HepG2 (cell line): ENCODE results near the gene SMYD5. TPM values are rescaled to one million over a fixed set of nuclear protein-coding genes. Genes with fewer than 3 reads are reported as not detected.

Source experiments
- ATAC-seq: fragments of 200-7000 bp; cut with Tn5 transposase; 3 replicates; pipeline ENCODE4 v1.9.1; 2020; ENCODE audit warnings: mild to moderate bottlenecking, moderate library complexity
- BruUV-seq: library from RNA; stranded (reverse); fragments of 400-500 nt; replicated peaks from 2 replicates; lab custom pipeline; 2021; lab: Mats Ljungman, UMichigan
- CTCF ChIA-PET: fragments of 300-600 bp; formaldehyde crosslinking; extraction: SDS; loops from one replicate; lab custom pipeline; 2021; ENCODE audit warnings: low total read pairs, inconsistent platforms, low intra/inter-chr PET ratio; lab: Yijun Ruan, JAX
- POLR2A ChIA-PET: fragments of 350-600 bp; sonication (Branson Sonifier 250); formaldehyde crosslinking; loops from one replicate; lab custom pipeline; 2020; ENCODE audit warnings: antibody characterized with exemption, inconsistent platforms; lab: Yijun Ruan, JAX
- DNase-seq: peaks from one replicate; pipeline ENCODE4 v3.0.0-alpha.2; 2015; ENCODE audit warnings: low spot score
- FAIRE-seq: peaks from 3 replicates; lab custom pipeline; 2011; peaks lifted over from hg19 to GRCh38; lab: Jason Lieb, UNC
- H2AFZ ChIP-seq: one replicate; pipeline ENCODE4 v1.6.1; 2011; ENCODE audit warnings: low read length, inconsistent platforms
- H3K27ac ChIP-seq: fragments of 300-600 bp; 3 replicates; pipeline ENCODE4 v1.8.0; 2011; ENCODE audit warnings: mixed run types, mild to moderate bottlenecking, mixed read lengths, low read length, inconsistent platforms; ENCODE audit not compliant: insufficient read depth; ENCODE audit errors: extremely low read length
- H3K27me3 ChIP-seq, 2 experiments: fragments of 200-600 bp in 1 of 2; 2 replicates in 1 of 2; 3 replicates in 1 of 2; pipeline versions ENCODE4 v1.6.0 to v1.8.0; 2011; ENCODE audit warnings: low read length in 2 of 2, mild to moderate bottlenecking in 2 of 2, moderate library complexity in 2 of 2, inconsistent platforms in 1 of 2; ENCODE audit not compliant: insufficient read depth in 2 of 2, control insufficient read depth in 1 of 2
- H3K36me3 ChIP-seq, 2 experiments: fragments of 200-600 bp in 1 of 2; replicated peaks in 1 of 2; 2 replicates in 1 of 2; 3 replicates in 1 of 2; pipeline versions ENCODE4 v1.5.1 to v1.8.0; 2011; ENCODE audit warnings: low read length in 2 of 2, inconsistent platforms in 1 of 2; ENCODE audit not compliant: insufficient read depth in 2 of 2, control insufficient read depth in 1 of 2
- H3K4me1 ChIP-seq: 2 replicates; pipeline ENCODE4 v1.5.1; 2012; ENCODE audit warnings: low read length, inconsistent platforms; ENCODE audit not compliant: insufficient read depth
- H3K4me2 ChIP-seq: 2 replicates; pipeline ENCODE4 v1.6.0; 2011; ENCODE audit warnings: low read depth, low read length, inconsistent platforms
- H3K4me3 ChIP-seq, 3 experiments: fragments of 200-600 bp in 1 of 3; sonication (generic), shearing (Covaris generic) in 1 of 3; replicated peaks in 1 of 3; 2 replicates each; pipeline ENCODE4 v1.5.1; 2011 to 2016; ENCODE audit warnings: low read length in 3 of 3, inconsistent platforms in 2 of 3, low read depth in 2 of 3, mild to moderate bottlenecking in 2 of 3, control low read depth in 1 of 3, mixed read lengths in 1 of 3; ENCODE audit not compliant: insufficient read depth in 1 of 3
- H3K79me2 ChIP-seq: one replicate; pipeline ENCODE4 v1.6.1; 2011; ENCODE audit warnings: low read length, inconsistent platforms; ENCODE audit not compliant: insufficient read depth
- H3K9ac ChIP-seq: 2 replicates; pipeline ENCODE4 v1.6.0; 2011; ENCODE audit warnings: mild to moderate bottlenecking, low read depth, low read length, inconsistent platforms; ENCODE audit not compliant: insufficient read depth
- H3K9me3 ChIP-seq: 2 replicates; pipeline ENCODE4 v1.5.1; 2012; ENCODE audit warnings: mild to moderate bottlenecking, low read length
- H4K20me1 ChIP-seq: 2 replicates; pipeline ENCODE4 v1.6.0; 2011; ENCODE audit warnings: inconsistent platforms, mild to moderate bottlenecking, low read length, moderate library complexity; ENCODE audit not compliant: insufficient read depth
- AGO1 ChIP-seq: fragments of 200-400 bp; formaldehyde crosslinking; IDR thresholded peaks from 2 replicates; pipeline ENCODE4 v1.6.1; 2017; ENCODE audit warnings: mild to moderate bottlenecking, low read depth, low read length, moderate library complexity; ENCODE audit not compliant: poor library complexity, severe bottlenecking
- CREM ChIP-seq, 2 experiments: sonication (generic) in 1 of 2; formaldehyde crosslinking in 1 of 2; IDR thresholded peaks; 2 replicates each; pipeline versions ENCODE4 v1.4.0 to v1.6.1; 2016 to 2020; ENCODE audit warnings: antibody characterized with exemption in 1 of 2, mild to moderate bottlenecking in 1 of 2, missing genetic modification reagents in 1 of 2
- EP300 ChIP-seq, 3 experiments: sonication (generic) in 1 of 3; formaldehyde crosslinking in 1 of 3; IDR thresholded peaks; 2 replicates each; pipeline versions ENCODE4 v1.5.1 to v1.6.1; 2011 to 2020; ENCODE audit warnings: low read depth in 2 of 3, low read length in 2 of 3, borderline replicate concordance in 1 of 3, improper control_type of control experiment in 1 of 3, mild to moderate bottlenecking in 1 of 3, missing genetic modification reagents in 1 of 3, moderate library complexity in 1 of 3
- IKZF4 ChIP-seq: sonication (generic); formaldehyde crosslinking; IDR thresholded peaks from 2 replicates; pipeline ENCODE4 v1.5.1; 2020; ENCODE audit warnings: borderline replicate concordance, mild to moderate bottlenecking, low read depth, missing genetic modification reagents; ENCODE audit errors: not compliant biosample characterization
- KDM5A ChIP-seq: fragments of 200-600 bp; sonication (generic); IDR thresholded peaks from 2 replicates; pipeline ENCODE4 v1.7.0; 2018; ENCODE audit warnings: antibody characterized with exemption, mild to moderate bottlenecking, low read length, borderline replicate concordance
- NFIC ChIP-seq: IDR thresholded peaks from 2 replicates; pipeline ENCODE4 v1.6.1; 2012; ENCODE audit warnings: mild to moderate bottlenecking, low read length, inconsistent platforms
- PRMT3 ChIP-seq: sonication (generic); formaldehyde crosslinking; IDR thresholded peaks from 2 replicates; pipeline ENCODE4 v1.8.1; 2022; ENCODE audit warnings: low read depth, mild to moderate bottlenecking, moderate library complexity, missing genetic modification reagents, borderline replicate concordance
- RBM39 ChIP-seq: fragments of 200-400 bp; formaldehyde crosslinking; IDR thresholded peaks from one replicate; pipeline ENCODE4 v1.6.1; 2018; ENCODE audit warnings: antibody characterized with exemption, mild to moderate bottlenecking, low read depth, low read length; ENCODE audit not compliant: poor library complexity, severe bottlenecking
- SOX13 ChIP-seq, 3 experiments: fragments of 450-650 bp in 1 of 3; sonication (generic) in 1 of 3; formaldehyde crosslinking in 1 of 3; IDR thresholded peaks in 2 of 3; conservative IDR thresholded peaks in 1 of 3; 2 replicates each; pipeline versions ENCODE4 v1.5.0 to v1.6.1; 2016 to 2020; ENCODE audit warnings: antibody characterized with exemption in 1 of 3, mild to moderate bottlenecking in 1 of 3, missing compliant biosample characterization in 1 of 3, missing genetic modification reagents in 1 of 3, moderate library complexity in 1 of 3
- SOX5 ChIP-seq: IDR thresholded peaks from 2 replicates; pipeline ENCODE4 v1.6.1; 2016; ENCODE audit warnings: borderline replicate concordance
- ZNF235 ChIP-seq: sonication (generic); formaldehyde crosslinking; IDR thresholded peaks from 2 replicates; pipeline ENCODE4 v1.8.1; 2023; ENCODE audit warnings: mild to moderate bottlenecking, missing genetic modification reagents, borderline replicate concordance
- ZNF766 ChIP-seq: sonication (generic); formaldehyde crosslinking; IDR thresholded peaks from 2 replicates; pipeline ENCODE4 v1.5.0; 2020; ENCODE audit warnings: missing genetic modification reagents, borderline replicate concordance
- ZZZ3 ChIP-seq: sonication (generic); formaldehyde crosslinking; IDR thresholded peaks from 2 replicates; pipeline ENCODE4 v1.4.0; 2020; ENCODE audit warnings: missing genetic modification reagents, mild to moderate bottlenecking, borderline replicate concordance
- WGBS: methylation state at CpG from one replicate; pipeline ENCODE4 v1.1.6; 2017; ENCODE audit warnings: low lambda C conversion rate; 5-methylcytosine and 5-hydroxymethylcytosine counted together
- in situ Hi-C: cut with HindIII; loops from 2 replicates; pipeline ENCODE4 v1.10.0; 2017; ENCODE audit warnings: low pct_unique_long_range_greater_than_20kb; ENCODE audit not compliant: extremely low pct_ligation_motif_present
- intact Hi-C: fragments of 100-400 bp; cut with micrococcal nuclease; formaldehyde crosslinking; loops from one replicate; pipeline ENCODE4 v1.10.0; 2022; ENCODE audit not compliant: unreplicated experiment
- polyA plus RNA-seq, 8 experiments: library from polyadenylated mRNA; depleted of rRNA in 3 of 8; stranded (reverse) in 7 of 8; unstranded in 1 of 8; fragments of >200 nt; fragmentation: Illumina TruSeq in 4 of 8; extraction: Trizol in 4 of 8; gene quantifications; 2 replicates each; pipeline versions ENCODE4 v1.2.1 to v1.2.3, GENCODE V29; 2011 to 2016; ENCODE audit warnings: low read depth in 4 of 8, missing spikeins in 1 of 8, mixed read lengths in 1 of 8; ENCODE audit not compliant: insufficient read depth in 1 of 8
- total RNA-seq, 5 experiments: library from RNA; depleted of rRNA; stranded (reverse); fragments of >200 nt; fragmentation: Illumina TruSeq; extraction: Trizol; gene quantifications; 2 replicates each; pipeline ENCODE4 v1.2.3, GENCODE V29; 2016; ENCODE audit warnings: low read depth in 1 of 5

Gene SMYD5
- total and polyA plus RNA-seq, 2 of the 13 experiments (the other 11 are each of a cell fraction or from before 2014, with no cell fraction given), result 55.8 to 70.4 TPM

- in situ Hi-C loops (no loop called here), intact Hi-C loops (no loop called here)
- Histone ChIP-seq H3K9me3 (no peaks in the 10 kb centered on the region), H3K27me3 (no peaks in the 10 kb centered on the region), H3K4me1 (peaks cover 23% of the 10 kb centered on the region), H3K27ac (no peak overlapping the region), H4K20me1 (no peaks in the 10 kb centered on the region), H3K36me3 (peaks cover 10 to 33% of the 10 kb centered on the region in 2 experiments), H3K79me2 (no peaks in the 10 kb centered on the region), H3K9ac (no peak overlapping the region), H3K4me3 (no peak overlapping the region), H2AFZ (no peak overlapping the region), H3K4me2 (no peak overlapping the region)
- POLR2A ChIA-PET, result interaction anchor here (0.6 to 1.6 kb wide), 4 partner anchors 10 to 32 kb away, joined by 3 to 8 read pairs (median 4); partner anchors contain the start of genes CCT7 and PRADC1
- FAIRE-seq, result no peak
- BruUV-seq, result no TSS peak
- ATAC-seq, result peak; percentile 3
- no peak for DNase-seq
- no peak for TF ChIP-seq ZNF766
- TF ChIP-seq AGO1, result no peak
- no peak for TF ChIP-seq CREM (IDR thresholded peaks at IDR 0.05)
- no peak for TF ChIP-seq CREM (CRISPR knock-in tag; IDR thresholded peaks at IDR 0.05)
- TF ChIP-seq ZNF235 (CRISPR knock-in tag), result no peak
- no peak for TF ChIP-seq EP300 (IDR thresholded peaks at IDR 0.05; ENCODE audit: low read depth in 2 of 2, low read length in 2 of 2)
- no peak for TF ChIP-seq EP300 (CRISPR knock-in tag; IDR thresholded peaks at IDR 0.05; ENCODE audit: borderline replicate concordance)
- no peak for TF ChIP-seq KDM5A
- TF ChIP-seq ZZZ3 (CRISPR knock-in tag), result no peak
- no peak for TF ChIP-seq SOX5 (CRISPR knock-in tag)
- no peak for TF ChIP-seq PRMT3 (CRISPR knock-in tag)
- TF ChIP-seq IKZF4 (CRISPR knock-in tag), result no peak
- no peak for TF ChIP-seq SOX13 (IDR thresholded peaks at IDR 0.05)
- TF ChIP-seq SOX13 (CRISPR knock-in tag; conservative IDR thresholded peaks at IDR 0.05 in 1 of 2, IDR thresholded peaks at IDR 0.05 in 1 of 2), result no peak
- TF ChIP-seq RBM39, result no peak
- no peak for TF ChIP-seq NFIC
- CTCF ChIA-PET, result no interaction called here
- 100% methylated on average over 2 of the region's 2 CpGs for WGBS
These were observed 43.0 kb downstream of the SMYD5 start for GRCh38 chr2:73257021-73257420.
